Suppressor macrophage (primary cell): ENCODE results near the gene RETREG3.
A peak's percentile ranks its signal among the peaks of the same experiment; 100 is the strongest.
"Not testable (repeated sequence)": the region's sequence is repeated elsewhere in the genome, so short reads cannot be mapped to it uniquely, and the experiment has no call there.

Experiments
- DNase-seq, 4 experiments: peaks; one replicate each; pipeline ENCODE4 v3.0.0-alpha.2; 2020 to 2022

RETREG3 gene

GRCh38 chr17:42548993-42549755 lies 60.0 kb downstream of the RETREG3 start:
- DNase-seq: no peak

- DNase-seq: peak in 1 of 4 experiments; percentile 25
Measured at GRCh38 chr17:42548070-42548837, 60.9 kb downstream of the RETREG3 start.

GRCh38 chr17:42547698-42548069 lies 61.5 kb downstream of the RETREG3 start:
- DNase-seq: no peak

- no peak for DNase-seq
Measured at GRCh38 chr17:42547001-42547461, 62.1 kb downstream of the RETREG3 start.

- not testable (repeated sequence) for DNase-seq
Measured at GRCh38 chr17:42545755-42546505, 63.2 kb downstream of the RETREG3 start.

- no peak for DNase-seq
Measured at GRCh38 chr17:42544874-42545283, 64.3 kb downstream of the RETREG3 start.

GRCh38 chr17:42543190-42544079 lies 65.7 kb downstream of the RETREG3 start:
- no peak for DNase-seq

- DNase-seq: no peak
Measured at GRCh38 chr17:42541041-42541833, 67.9 kb downstream of the RETREG3 start.

GRCh38 chr17:42540558-42540957 lies 68.6 kb downstream of the RETREG3 start:
- not testable (repeated sequence) for DNase-seq

- no peak for DNase-seq
Measured at GRCh38 chr17:42538482-42538881, 70.7 kb downstream of the RETREG3 start.

GRCh38 chr17:42537826-42538451 lies 71.2 kb downstream of the RETREG3 start:
- DNase-seq: no peak

- DNase-seq: no peak
Measured at GRCh38 chr17:42537156-42537805, 71.9 kb downstream of the RETREG3 start.

GRCh38 chr17:42536372-42537155 lies 72.6 kb downstream of the RETREG3 start:
- peak; percentile 84 to 94 (median 90) for DNase-seq

- DNase-seq: peak; percentile 97 to 99 (median 98)
Measured at GRCh38 chr17:42536048-42536371, 73.2 kb downstream of the RETREG3 start, which contains the start of gene NAGLU. Gene NAGLU, plus strand, starts transcription at chr17:42536241. Its CDS starts 32 bp downstream, at chr17:42536273.

- no peak for DNase-seq
Measured at GRCh38 chr17:42535155-42536047, 73.8 kb downstream of the RETREG3 start.

- peak; percentile 71 to 91 (median 80) for DNase-seq
Measured at GRCh38 chr17:42531455-42532354, 77.5 kb downstream of the RETREG3 start.

- no peak for DNase-seq
Measured at GRCh38 chr17:42530952-42531454, 78.2 kb downstream of the RETREG3 start.
